OCI-LY7 (cell line): Measurements from ENCODE around the gene CDH2.

Source experiments
- CTCF ChIP-seq: fragments of 200-600 bp; sonication (generic); conservative IDR thresholded peaks from 2 replicates; pipeline ENCODE4 v1.5.1; 2014; ENCODE audit warnings: mild to moderate bottlenecking, antibody characterized with exemption, low read length, moderate library complexity, mixed read lengths
- EZH2phosphoT487 ChIP-seq: fragments of 200-600 bp; sonication (generic); IDR thresholded peaks from 2 replicates; pipeline ENCODE4 v1.6.1; 2018; ENCODE audit warnings: low read depth, borderline replicate concordance, mild to moderate bottlenecking, mixed run types, antibody characterized with exemption, low read length, moderate library complexity, mixed read lengths

DNA sequence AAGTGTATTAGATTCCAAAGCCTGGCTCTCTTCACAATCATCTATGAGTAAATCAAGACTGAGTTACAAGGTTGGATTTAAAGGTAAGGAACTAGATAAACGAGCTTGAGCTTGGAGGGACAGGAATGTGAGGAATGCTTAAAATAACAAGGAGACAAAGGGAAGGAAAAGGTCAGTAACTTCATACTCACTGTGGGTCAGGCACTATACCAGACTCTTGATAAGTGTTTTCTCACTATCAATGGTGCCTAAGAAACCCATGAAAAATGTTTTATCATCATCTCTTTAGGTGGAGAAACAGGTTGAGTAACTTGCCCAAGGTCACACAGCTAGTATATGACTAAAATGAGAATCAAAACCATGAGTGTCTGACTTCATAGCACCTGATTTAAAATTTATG, 212.1 kb downstream of the CDH2 start:
- TF ChIP-seq CTCF (no peak), EZH2phosphoT487 (no peak)
